Activated CD4-positive, alpha-beta T cell treated with anti-CD3 and anti-CD28 coated beads for 36 hours (primary cell): ENCODE data around the gene MOB3C. TPM values are rescaled to one million over a fixed set of nuclear protein-coding genes. Genes with fewer than 3 reads are reported as not detected.

Source experiments
- ATAC-seq: fragments of 200-7000 bp; cut with Tn5 transposase; one replicate; pipeline ENCODE4 v1.10.0; 2021; ENCODE audit warnings: mild to moderate bottlenecking, moderate library complexity
- CTCF ChIA-PET: fragments of 350-600 bp; sonication (Branson Sonifier 250); formaldehyde crosslinking; loops from one replicate; lab custom pipeline; 2021; ENCODE audit warnings: antibody characterized with exemption; lab: Charles Lee
- POLR2A ChIA-PET: fragments of 350-600 bp; sonication (Branson Sonifier 250); formaldehyde crosslinking; loops from one replicate; lab custom pipeline; 2021; ENCODE audit warnings: antibody characterized with exemption, inconsistent platforms; lab: Charles Lee
- DNase-seq: peaks from one replicate; pipeline ENCODE4 v3.0.0-alpha.2; 2020
- H3K27ac Mint-ChIP-seq: one replicate; pipeline ENCODE4 v1.8.0; 2021; ENCODE audit warnings: mixed read lengths
- H3K27me3 Mint-ChIP-seq: one replicate; pipeline ENCODE4 v1.8.0; 2021; ENCODE audit warnings: mixed read lengths
- H3K36me3 Mint-ChIP-seq: one replicate; pipeline ENCODE4 v1.8.0; 2021; ENCODE audit warnings: low read depth, mixed read lengths
- H3K4me1 Mint-ChIP-seq: one replicate; pipeline ENCODE4 v1.8.0; 2021; ENCODE audit warnings: mixed read lengths
- H3K4me3 Mint-ChIP-seq: one replicate; pipeline ENCODE4 v1.8.0; 2021; ENCODE audit warnings: mild to moderate bottlenecking, moderate library complexity, mixed read lengths
- H3K9me3 Mint-ChIP-seq: one replicate; pipeline ENCODE4 v1.8.0; 2021; ENCODE audit warnings: low read depth, mixed read lengths
- intact Hi-C, 2 experiments: fragments of 100-400 bp; cut with DNase I in 1 of 2; cut with micrococcal nuclease in 1 of 2; formaldehyde crosslinking; loops; one replicate each; pipeline versions ENCODE4 v1.14.2 to v1.15.1; 2022 to 2024; cut with DNase I, micrococcal nuclease
- total RNA-seq, 2 experiments: library from RNA; stranded (reverse); gene quantifications; one replicate each; pipeline ENCODE4 v1.2.3, GENCODE V29; 2021

MOB3C gene
- total RNA-seq, 2 experiments from 2014 or later, result 8.5 to 8.9 TPM

GRCh38 chr1:46603858-46604549 is 12.6 kb downstream of the MOB3C start, which contains the start of gene MKNK1:
TSS of gene MKNK1 (minus strand) at chr1:46604268. CDS start at chr1:46583327, 20,941 bp downstream.
- ATAC-seq (peak; percentile 98), DNase-seq (peak; percentile 99)
- Mint-ChIP-seq H3K4me3 (peak within 1 kb of the TSS; percentile 87), H3K9me3 (no peaks in the 10 kb centered on the region), H3K27ac (peak within 1 kb of the TSS; percentile 82), H3K27me3 (no peaks in the 10 kb centered on the region), H3K4me1 (peaks cover 55% of the 10 kb centered on the region), H3K36me3 (peaks cover 8% of the 10 kb centered on the region)
- POLR2A ChIA-PET, result interaction anchor here (0.9 to 2.4 kb wide), 6 partner anchors 10 to 301 kb away, joined by 3 to 19 read pairs (median 4); partner anchors contain the start of genes LRRC41 and MOB3C
- intact Hi-C loops, result loop anchor here (1.0 to 10.0 kb wide), 6 partner anchors 12 to 919 kb away; partner anchors contain the start of genes EFCAB14 (in 2 of the 2), MOB3C (in 2 of the 2), ATPAF1 (in 1 of the 2) and CMPK1 (in 1 of the 2)
- CTCF ChIA-PET, result interaction anchor here (0.5 to 5.4 kb wide), 11 partner anchors 12 to 264 kb away, joined by 3 to 47 read pairs (median 4); partner anchors contain the start of genes MOB3C and NSUN4

GRCh38 chr1:46603481-46603857 is 13.1 kb downstream of the MOB3C start:
- CTCF ChIA-PET, result interaction anchor here (1.0 to 5.4 kb wide), 5 partner anchors 13 to 263 kb away, joined by 3 to 47 read pairs (median 5); partner anchors contain the start of genes MOB3C and NSUN4
- H3K4me3 Mint-ChIP-seq, result peak overlapping the region; percentile 87

GRCh38 chr1:46601257-46602007 is 15.2 kb downstream of the MOB3C start:
- intact Hi-C loops, result loop anchor here in 1 of 2 experiments (10.0 kb wide), 2 partner anchors 733 to 917 kb away; partner anchors contain the start of genes CMPK1, GPBP1L1 and TMEM69
- ChIA-PET CTCF (interaction anchor here (0.6 to 1.2 kb wide), 3 partner anchors 12 to 58 kb away, joined by 3 read pairs; no protein-coding TSS in a partner anchor), POLR2A (interaction anchor here (0.5 kb wide), 1 partner anchor 297 kb away, joined by 8 read pairs; no protein-coding TSS in a partner anchor)
- ATAC-seq (no peak), DNase-seq (no peak)
- Mint-ChIP-seq H3K27ac (no peak overlapping the region), H3K36me3 (peaks cover 5% of the 10 kb centered on the region), H3K4me1 (peaks cover 58% of the 10 kb centered on the region), H3K9me3 (no peaks in the 10 kb centered on the region), H3K4me3 (no peak overlapping the region), H3K27me3 (no peaks in the 10 kb centered on the region)

More at GRCh38 chr1:46603481-46603857, 13.1 kb downstream of the MOB3C start:
- DNase-seq, result no peak
- Mint-ChIP-seq H3K9me3 (no peaks in the 10 kb centered on the region), H3K27me3 (no peaks in the 10 kb centered on the region), H3K27ac (peak overlapping the region; percentile 82), H3K4me1 (peaks cover 58% of the 10 kb centered on the region), H3K36me3 (peaks cover 7% of the 10 kb centered on the region)
- POLR2A ChIA-PET, result interaction anchor here (1.0 to 2.4 kb wide), 3 partner anchors 11 to 107 kb away, joined by 4 to 19 read pairs (median 6); partner anchors contain the start of gene MOB3C
- no peak for ATAC-seq
- intact Hi-C loops, result loop anchor here in 1 of 2 experiments (10.0 kb wide), 2 partner anchors 731 to 919 kb away; partner anchors contain the start of genes CMPK1, GPBP1L1 and TMEM69

DNA sequence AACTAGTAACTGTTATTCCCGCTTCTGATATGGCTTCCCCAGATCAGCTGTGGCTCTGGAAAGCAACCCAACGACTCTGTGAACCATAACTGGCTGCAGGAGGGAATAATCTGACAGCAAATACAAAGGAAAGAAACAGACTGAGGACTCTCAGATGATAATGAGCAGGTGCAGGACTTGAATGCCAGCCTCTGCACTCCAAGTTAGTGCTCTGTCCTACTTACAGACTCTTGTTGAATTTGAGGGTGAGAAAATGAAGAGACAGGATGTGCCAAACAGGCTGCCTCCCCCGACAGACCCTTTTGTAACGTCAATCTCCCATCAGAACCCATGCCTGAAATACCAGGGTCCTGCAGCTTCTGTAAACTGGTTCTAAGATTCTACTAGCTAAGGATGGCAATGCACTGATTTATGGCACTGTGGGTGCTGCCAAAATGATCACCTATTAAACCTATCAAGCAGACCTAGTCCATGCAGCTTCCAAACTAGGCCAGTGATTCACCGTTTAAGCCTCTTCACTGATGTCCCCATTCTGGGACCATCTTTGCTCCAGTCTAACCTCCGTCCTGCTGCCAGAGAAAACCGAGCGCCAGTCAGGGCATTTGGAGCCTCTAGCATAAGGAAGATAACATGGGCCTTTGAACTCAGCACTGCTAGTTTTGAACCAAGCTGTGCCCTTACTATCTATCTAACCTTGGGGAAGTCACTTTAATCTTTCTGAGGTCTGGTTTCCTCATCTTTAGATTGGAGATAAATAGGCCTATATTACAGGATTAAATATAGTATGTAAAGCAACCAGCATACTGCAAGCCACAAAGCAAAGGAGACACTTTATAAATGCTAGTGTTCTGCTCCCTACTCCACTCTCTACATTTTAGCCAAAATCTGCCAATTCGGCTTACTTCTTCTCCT is 17.3 kb downstream of the MOB3C start:
- H3K4me3 Mint-ChIP-seq, result no peak overlapping the region
- no peak for DNase-seq
- H3K27ac Mint-ChIP-seq, result no peak overlapping the region
- H3K27me3 Mint-ChIP-seq, result no peaks in the 10 kb centered on the region
- H3K4me1 Mint-ChIP-seq, result peaks cover 56% of the 10 kb centered on the region
- intact Hi-C loops, result no loop called here
- no peak for ATAC-seq
- H3K36me3 Mint-ChIP-seq, result peaks cover 7% of the 10 kb centered on the region
- CTCF ChIA-PET, result interaction anchor here (0.6 to 1.1 kb wide), 2 partner anchors 9 to 157 kb away, joined by 3 to 5 read pairs; no protein-coding TSS in a partner anchor
- no peaks in the 10 kb centered on the region for H3K9me3 Mint-ChIP-seq
- POLR2A ChIA-PET, result no interaction called here

GRCh38 chr1:46596846-46597245 is 19.8 kb downstream of the MOB3C start:
- Mint-ChIP-seq H3K4me3 (no peak overlapping the region), H3K27me3 (no peaks in the 10 kb centered on the region), H3K4me1 (peaks cover 41% of the 10 kb centered on the region), H3K27ac (no peak overlapping the region), H3K9me3 (no peaks in the 10 kb centered on the region), H3K36me3 (peaks cover 22% of the 10 kb centered on the region)
- ATAC-seq, result no peak
- intact Hi-C loops, result no loop called here
- no peak for DNase-seq
- CTCF ChIA-PET, result interaction anchor here (0.6 to 0.9 kb wide), 2 partner anchors 15 to 71 kb away, joined by 3 to 4 read pairs; no protein-coding TSS in a partner anchor
- POLR2A ChIA-PET, result no interaction called here

- ATAC-seq, result no peak
- Mint-ChIP-seq H3K27me3 (no peaks in the 10 kb centered on the region), H3K9me3 (no peaks in the 10 kb centered on the region), H3K27ac (no peak overlapping the region), H3K4me1 (peaks cover 33% of the 10 kb centered on the region), H3K4me3 (no peak overlapping the region), H3K36me3 (peaks cover 27% of the 10 kb centered on the region)
- intact Hi-C loops, result no loop called here
- ChIA-PET CTCF (interaction anchor here (0.6 to 1.0 kb wide), 3 partner anchors 15 to 64 kb away, joined by 3 to 4 read pairs (median 3); no protein-coding TSS in a partner anchor), POLR2A (no interaction called here)
- DNase-seq, result no peak
Observed at GRCh38 chr1:46596036-46596435, 20.6 kb downstream of the MOB3C start.

DNA sequence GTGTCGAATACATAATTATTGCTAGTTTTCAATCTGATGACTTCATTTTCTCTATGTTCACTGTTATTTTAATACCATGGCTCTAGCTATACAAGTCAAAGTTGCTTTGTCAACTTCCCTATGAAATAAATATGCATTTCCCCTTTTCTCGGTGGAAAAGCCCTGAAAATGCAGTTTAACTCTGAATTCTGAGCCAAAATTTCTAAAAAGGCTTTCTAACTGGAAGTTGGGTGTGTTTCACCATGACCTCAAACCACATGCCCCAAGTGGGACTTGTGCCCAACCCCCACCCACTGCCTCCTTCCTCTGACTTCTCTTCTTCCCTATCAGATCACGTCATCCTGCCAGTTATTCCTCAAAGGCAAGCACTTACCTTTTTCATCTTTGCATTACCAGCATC is 21.5 kb downstream of the MOB3C start:
- ChIA-PET POLR2A (no interaction called here), CTCF (no interaction called here)
- no peak overlapping the region for H3K27ac Mint-ChIP-seq
- H3K4me3 Mint-ChIP-seq, result no peak overlapping the region
- no peaks in the 10 kb centered on the region for H3K27me3 Mint-ChIP-seq
- H3K36me3 Mint-ChIP-seq, result peaks cover 32% of the 10 kb centered on the region
- DNase-seq, result no peak
- peaks cover 30% of the 10 kb centered on the region for H3K4me1 Mint-ChIP-seq
- intact Hi-C loops, result no loop called here
- no peak for ATAC-seq
- no peaks in the 10 kb centered on the region for H3K9me3 Mint-ChIP-seq

- Mint-ChIP-seq H3K9me3 (no peaks in the 10 kb centered on the region), H3K4me3 (no peak overlapping the region), H3K36me3 (peaks cover 43% of the 10 kb centered on the region), H3K27ac (no peak overlapping the region), H3K4me1 (peaks cover 19% of the 10 kb centered on the region), H3K27me3 (no peaks in the 10 kb centered on the region)
- DNase-seq (no peak), ATAC-seq (no peak)
- ChIA-PET CTCF (interaction anchor here (0.6 to 0.8 kb wide), 2 partner anchors 54 to 81 kb away, joined by 3 to 4 read pairs; no protein-coding TSS in a partner anchor), POLR2A (interaction anchor here (0.6 kb wide), 1 partner anchor 26 kb away, joined by 4 read pairs; no protein-coding TSS in a partner anchor)
- intact Hi-C loops, result no loop called here
Observed at GRCh38 chr1:46594063-46594462, 22.5 kb downstream of the MOB3C start.

- DNase-seq (no peak), ATAC-seq (no peak)
- intact Hi-C loops, result no loop called here
- H3K27me3 Mint-ChIP-seq, result no peaks in the 10 kb centered on the region
- H3K4me1 Mint-ChIP-seq, result peaks cover 16% of the 10 kb centered on the region
- H3K4me3 Mint-ChIP-seq, result no peak overlapping the region
- H3K36me3 Mint-ChIP-seq, result peaks cover 44% of the 10 kb centered on the region
- H3K27ac Mint-ChIP-seq, result no peak overlapping the region
- no peaks in the 10 kb centered on the region for H3K9me3 Mint-ChIP-seq
- CTCF ChIA-PET, result no interaction called here
- POLR2A ChIA-PET, result no interaction called here
Observed at GRCh38 chr1:46592823-46593222, 23.8 kb downstream of the MOB3C start.

DNA sequence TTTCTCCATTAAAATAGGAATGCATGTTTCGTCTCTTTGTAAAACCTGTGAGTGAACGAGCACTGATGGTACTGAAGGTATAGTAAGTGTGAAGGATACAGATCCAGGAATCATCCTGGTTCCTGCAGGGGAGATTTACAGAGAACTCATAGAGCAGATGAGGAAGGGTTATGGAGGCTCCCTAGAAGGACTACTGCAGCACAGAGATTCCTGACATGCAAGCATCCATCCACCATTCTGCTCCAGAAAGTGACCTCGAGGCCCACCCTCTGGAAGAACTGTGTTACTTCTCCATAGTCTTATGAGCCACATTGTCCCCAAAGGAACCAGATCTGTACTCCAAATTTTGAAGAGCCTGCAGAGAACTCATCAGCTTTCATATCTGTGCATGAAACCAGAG is 27.1 kb downstream of the MOB3C start:
- ChIA-PET POLR2A (no interaction called here), CTCF (interaction anchor here (0.8 kb wide), 1 partner anchor 89 kb away, joined by 3 read pairs; no protein-coding TSS in a partner anchor)
- no peak for ATAC-seq
- Mint-ChIP-seq H3K27ac (no peak overlapping the region), H3K9me3 (no peaks in the 10 kb centered on the region), H3K4me3 (no peak overlapping the region), H3K36me3 (peaks cover 46% of the 10 kb centered on the region), H3K27me3 (no peaks in the 10 kb centered on the region), H3K4me1 (no peaks in the 10 kb centered on the region)
- DNase-seq, result no peak
- intact Hi-C loops, result no loop called here
